Endothelial cell (in vitro differentiated cells): ENCODE measurements around the gene MPP4. TPM values are rescaled to one million over a fixed set of nuclear protein-coding genes. Genes with fewer than 3 reads are reported as not detected.
"Not testable (repeated sequence)": the region's sequence is repeated elsewhere in the genome, so short reads cannot be mapped to it uniquely, and the experiment has no call there.

Source experiments
- DNase-seq: peaks from one replicate; pipeline ENCODE4 v3.0.0; 2021; ENCODE audit warnings: low spot score
- H3K27ac Mint-ChIP-seq: one replicate; pipeline ENCODE4 v1.8.0; 2021; ENCODE audit warnings: mixed read lengths, inconsistent platforms; ENCODE audit not compliant: unreplicated experiment
- H3K27me3 Mint-ChIP-seq: one replicate; pipeline ENCODE4 v1.8.0; 2021; ENCODE audit warnings: mild to moderate bottlenecking, moderate library complexity, mixed read lengths, inconsistent platforms; ENCODE audit not compliant: unreplicated experiment
- H3K36me3 Mint-ChIP-seq: one replicate; pipeline ENCODE4 v1.8.0; 2021; ENCODE audit warnings: mild to moderate bottlenecking, low read depth, mixed read lengths, inconsistent platforms; ENCODE audit not compliant: unreplicated experiment
- H3K4me1 Mint-ChIP-seq: one replicate; pipeline ENCODE4 v1.8.0; 2021; ENCODE audit warnings: mild to moderate bottlenecking, mixed read lengths, inconsistent platforms; ENCODE audit not compliant: unreplicated experiment
- H3K4me3 Mint-ChIP-seq: one replicate; pipeline ENCODE4 v1.8.0; 2021; ENCODE audit warnings: mild to moderate bottlenecking, mixed read lengths, inconsistent platforms; ENCODE audit not compliant: unreplicated experiment
- H3K9me3 Mint-ChIP-seq: one replicate; pipeline ENCODE4 v1.8.0; 2021; ENCODE audit warnings: mixed read lengths, inconsistent platforms; ENCODE audit not compliant: unreplicated experiment
- total RNA-seq: library from RNA; stranded (reverse); fragmentation: NEBNext Ultra II Directional; extraction: Animal tissue kit (Norgen Biotek cat#: 25700); gene quantifications from one replicate; pipeline ENCODE4 v1.2.1, GENCODE V29; 2021; ENCODE audit not compliant: unreplicated experiment
- TF ChIP-seq, protein P1 (sequence below): fragments of 200-600 bp; sonication (generic); IDR thresholded peaks from one replicate; pipeline ENCODE4 v1.5.0; 2021; ENCODE audit warnings: antibody characterized with exemption; ENCODE audit not compliant: unreplicated experiment

MPP4 gene
- total RNA-seq, 1 donor from 2014 or later = 0.13 TPM

DNA sequence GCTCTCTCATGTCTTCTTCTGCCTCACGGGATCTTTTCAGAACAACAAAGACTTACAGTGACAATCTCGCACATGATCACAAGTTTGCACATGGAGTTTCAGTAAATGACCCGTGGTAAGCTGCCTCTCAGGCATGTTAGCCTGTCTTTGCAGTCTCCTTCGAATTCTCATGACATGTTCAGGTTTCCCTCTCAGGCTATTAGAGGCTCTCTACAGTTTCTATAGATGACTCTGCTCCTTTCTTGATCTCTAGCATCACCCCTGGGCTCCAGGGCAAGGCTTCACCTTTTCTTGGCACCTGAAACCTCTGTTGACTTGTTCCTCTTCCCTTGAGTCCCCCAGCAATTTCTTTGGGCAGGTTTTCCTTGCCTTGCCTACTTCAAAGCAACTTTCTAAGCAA, 23.0 kb downstream of the MPP4 start:
- TF ChIP-seq, protein P1, sequence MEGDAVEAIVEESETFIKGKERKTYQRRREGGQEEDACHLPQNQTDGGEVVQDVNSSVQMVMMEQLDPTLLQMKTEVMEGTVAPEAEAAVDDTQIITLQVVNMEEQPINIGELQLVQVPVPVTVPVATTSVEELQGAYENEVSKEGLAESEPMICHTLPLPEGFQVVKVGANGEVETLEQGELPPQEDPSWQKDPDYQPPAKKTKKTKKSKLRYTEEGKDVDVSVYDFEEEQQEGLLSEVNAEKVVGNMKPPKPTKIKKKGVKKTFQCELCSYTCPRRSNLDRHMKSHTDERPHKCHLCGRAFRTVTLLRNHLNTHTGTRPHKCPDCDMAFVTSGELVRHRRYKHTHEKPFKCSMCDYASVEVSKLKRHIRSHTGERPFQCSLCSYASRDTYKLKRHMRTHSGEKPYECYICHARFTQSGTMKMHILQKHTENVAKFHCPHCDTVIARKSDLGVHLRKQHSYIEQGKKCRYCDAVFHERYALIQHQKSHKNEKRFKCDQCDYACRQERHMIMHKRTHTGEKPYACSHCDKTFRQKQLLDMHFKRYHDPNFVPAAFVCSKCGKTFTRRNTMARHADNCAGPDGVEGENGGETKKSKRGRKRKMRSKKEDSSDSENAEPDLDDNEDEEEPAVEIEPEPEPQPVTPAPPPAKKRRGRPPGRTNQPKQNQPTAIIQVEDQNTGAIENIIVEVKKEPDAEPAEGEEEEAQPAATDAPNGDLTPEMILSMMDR = no peak
- H3K27me3 Mint-ChIP-seq = peaks cover 4% of the 10 kb centered on the region
- no peak overlapping the region for H3K4me3 Mint-ChIP-seq

GRCh38 chr2:201674794-201675193, 23.6 kb downstream of the MPP4 start:
- no peaks in the 10 kb centered on the region for H3K4me1 Mint-ChIP-seq
- no peak overlapping the region for H3K4me3 Mint-ChIP-seq
- TF ChIP-seq, protein P1 = no peak
- peaks cover 4% of the 10 kb centered on the region for H3K27me3 Mint-ChIP-seq
- no peak for DNase-seq
- no peaks in the 10 kb centered on the region for H3K9me3 Mint-ChIP-seq
- H3K36me3 Mint-ChIP-seq = no peaks in the 10 kb centered on the region
- no peak overlapping the region for H3K27ac Mint-ChIP-seq

More for the DNA sequence above, 23.0 kb downstream of the MPP4 start:
- no peak for DNase-seq
- no peaks in the 10 kb centered on the region for H3K4me1 Mint-ChIP-seq
- H3K27ac Mint-ChIP-seq = no peak overlapping the region
- H3K36me3 Mint-ChIP-seq = no peaks in the 10 kb centered on the region
- no peaks in the 10 kb centered on the region for H3K9me3 Mint-ChIP-seq

DNA sequence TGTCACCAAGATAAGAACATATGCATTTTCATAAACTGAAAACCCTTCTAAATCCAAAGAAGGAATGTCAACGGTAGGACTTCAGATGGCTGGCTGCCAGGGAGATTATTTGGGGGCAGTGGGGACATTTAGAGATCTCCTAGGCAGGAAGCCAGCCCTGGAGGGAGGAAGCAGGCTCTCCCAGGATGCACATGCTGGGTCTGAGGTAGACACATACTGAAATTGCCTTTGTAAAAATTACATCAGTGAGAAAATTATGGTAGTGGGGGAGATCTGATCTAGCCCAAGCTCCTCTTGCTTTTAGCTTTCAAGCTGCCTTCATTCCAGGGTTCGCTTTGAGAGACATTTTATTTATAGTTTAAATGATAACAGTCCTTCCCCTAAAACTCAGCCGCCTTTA, 24.1 kb downstream of the MPP4 start:
- Mint-ChIP-seq H3K9me3 (no peaks in the 10 kb centered on the region), H3K36me3 (no peaks in the 10 kb centered on the region), H3K4me1 (no peaks in the 10 kb centered on the region), H3K27ac (no peak overlapping the region), H3K27me3 (peaks cover 4% of the 10 kb centered on the region), H3K4me3 (no peak overlapping the region)
- no peak for DNase-seq
- TF ChIP-seq, protein P1 = no peak

GRCh38 chr2:201673546-201673945, 24.9 kb downstream of the MPP4 start:
- H3K36me3 Mint-ChIP-seq = no peaks in the 10 kb centered on the region
- H3K9me3 Mint-ChIP-seq = no peaks in the 10 kb centered on the region
- H3K27ac Mint-ChIP-seq = no peak overlapping the region
- no peak for DNase-seq
- no peaks in the 10 kb centered on the region for H3K4me1 Mint-ChIP-seq
- H3K4me3 Mint-ChIP-seq = no peak overlapping the region
- H3K27me3 Mint-ChIP-seq = peaks cover 4% of the 10 kb centered on the region
- TF ChIP-seq, protein P1 = no peak

- not testable (repeated sequence) for H3K4me1 Mint-ChIP-seq, H3K9me3 Mint-ChIP-seq, H3K36me3 Mint-ChIP-seq, H3K27me3 Mint-ChIP-seq, H3K4me3 Mint-ChIP-seq, H3K27ac Mint-ChIP-seq, DNase-seq
These were observed 27.2 kb downstream of the MPP4 start for GRCh38 chr2:201671205-201671604.

DNA sequence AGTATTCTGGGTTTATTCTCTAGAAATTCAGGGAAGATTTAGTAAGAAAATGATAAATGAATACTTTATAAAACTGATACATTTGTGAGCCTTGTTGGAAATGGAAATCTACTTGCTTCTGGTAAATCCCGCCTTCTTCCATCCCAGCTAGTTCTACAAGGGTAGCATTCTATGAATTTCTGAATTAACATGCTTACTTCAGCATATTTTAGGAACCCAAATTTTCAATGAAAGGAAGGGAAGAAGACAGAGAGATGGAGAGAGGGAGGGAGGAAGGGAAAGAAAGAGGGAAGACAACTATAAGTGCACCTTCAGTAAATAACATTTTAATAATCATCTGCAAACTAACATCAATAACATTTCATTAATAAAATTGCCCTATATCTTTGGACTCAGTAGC, 28.6 kb downstream of the MPP4 start:
- TF ChIP-seq, protein P1 = no peak
- no peaks in the 10 kb centered on the region for H3K27me3 Mint-ChIP-seq
- H3K9me3 Mint-ChIP-seq = no peaks in the 10 kb centered on the region
- no peak overlapping the region for H3K27ac Mint-ChIP-seq
- H3K4me1 Mint-ChIP-seq = no peaks in the 10 kb centered on the region
- DNase-seq = no peak
- no peak overlapping the region for H3K4me3 Mint-ChIP-seq
- H3K36me3 Mint-ChIP-seq = no peaks in the 10 kb centered on the region
